ENCODE measurements around the gene NSD2.
"Not testable (repeated sequence)": the region's sequence is repeated elsewhere in the genome, so short reads cannot be mapped to it uniquely, and the experiment has no call there.

Gene NSD2

DNA sequence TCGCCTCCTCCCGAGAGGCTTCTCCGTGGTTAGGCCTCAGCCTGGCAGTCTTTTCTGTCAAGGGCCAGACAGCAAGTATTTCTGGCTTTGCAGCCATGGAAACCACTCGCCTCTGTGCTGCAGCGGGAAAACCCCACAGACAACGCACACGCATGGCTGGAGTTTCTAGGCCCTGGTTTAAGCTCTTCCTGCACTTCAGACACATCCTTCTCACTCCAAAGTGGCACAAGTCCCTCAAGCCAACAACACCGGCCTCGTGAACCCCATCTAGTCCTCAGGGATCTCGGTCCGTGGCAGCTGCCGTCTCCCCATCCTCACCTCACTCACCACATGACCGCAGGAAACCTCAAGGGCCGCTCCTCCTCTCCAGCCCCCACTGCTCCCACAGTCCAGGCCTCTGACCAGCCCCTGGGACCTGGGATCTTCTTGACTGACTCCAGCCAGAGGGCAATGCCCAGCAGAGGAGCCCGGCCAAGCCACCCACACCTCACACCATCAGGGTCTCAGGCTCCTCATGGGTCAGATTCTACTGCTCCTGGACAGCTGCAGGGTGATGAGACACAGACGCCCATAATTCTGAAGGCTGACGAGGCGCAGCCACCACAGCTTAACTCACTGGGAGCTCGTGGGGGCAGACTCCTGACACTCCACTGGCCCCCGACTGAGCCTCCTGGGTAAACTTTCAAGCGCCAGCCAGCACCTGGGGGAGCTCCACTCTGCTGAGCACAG is 37.0 kb upstream of the NSD2 start:
- peaks cover 15% of the 10 kb centered on the region for H3K36me3 Mint-ChIP-seq
- H3K4me1 Mint-ChIP-seq (ENCODE audit: low read depth), result peaks cover 5% of the 10 kb centered on the region
- no peaks in the 10 kb centered on the region for H3K27me3 Mint-ChIP-seq
- H3K9me3 Mint-ChIP-seq (ENCODE audit: low read depth), result no peaks in the 10 kb centered on the region
- H3K27ac Mint-ChIP-seq, result no peak overlapping the region
- H3K4me3 Mint-ChIP-seq, result no peak overlapping the region

DNA sequence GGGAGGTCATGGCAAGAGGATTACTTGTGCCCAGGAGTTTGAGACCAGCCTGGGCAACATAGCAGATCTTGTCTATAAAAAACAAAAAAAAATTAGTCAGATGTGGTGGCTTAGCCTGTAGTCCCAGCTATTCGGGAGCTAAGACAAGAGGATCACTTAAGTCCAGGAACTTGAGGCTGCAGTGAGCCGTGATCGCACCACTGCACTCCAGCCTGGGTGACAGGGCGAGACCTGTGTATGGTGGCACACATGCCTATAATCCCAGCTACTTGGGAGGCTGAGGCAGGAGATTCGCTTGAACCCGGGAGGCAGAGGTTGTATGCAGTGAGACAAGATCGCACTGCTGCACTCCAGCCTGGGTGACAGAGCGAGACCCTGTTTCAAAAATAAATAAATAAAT is 35.4 kb upstream of the NSD2 start:
- not testable (repeated sequence) for H3K36me3 Mint-ChIP-seq

DNA sequence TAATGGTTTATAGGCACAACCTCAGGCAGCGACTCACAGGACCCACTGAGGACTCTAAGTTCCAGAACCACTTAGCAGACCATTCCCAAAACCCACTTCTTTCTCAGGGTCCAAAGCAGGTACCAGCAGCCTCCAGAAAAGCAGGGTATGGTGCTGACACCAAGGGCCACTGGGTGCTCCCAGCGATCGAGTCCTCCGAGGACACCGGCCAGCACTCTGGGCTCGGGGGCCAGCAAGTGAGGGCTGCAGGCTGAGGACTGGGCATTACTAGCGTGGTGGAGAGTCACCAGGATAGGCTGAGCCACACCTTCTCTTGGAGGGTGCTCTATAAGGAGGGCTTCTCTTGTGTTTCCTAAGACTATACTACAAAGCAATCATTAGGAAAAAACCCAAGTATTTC is 34.5 kb upstream of the NSD2 start:
- Mint-ChIP-seq H3K27ac (no peak overlapping the region), H3K9me3 (ENCODE audit: low read depth) (no peaks in the 10 kb centered on the region), H3K4me1 (ENCODE audit: low read depth) (peaks cover 3% of the 10 kb centered on the region), H3K4me3 (no peak overlapping the region), H3K36me3 (peaks cover 7% of the 10 kb centered on the region), H3K27me3 (no peaks in the 10 kb centered on the region)

More for the DNA sequence above, 35.4 kb upstream of the NSD2 start:
- not testable (repeated sequence) for H3K27me3 Mint-ChIP-seq; H3K4me3 Mint-ChIP-seq; H3K9me3 Mint-ChIP-seq (ENCODE audit: low read depth); H3K4me1 Mint-ChIP-seq (ENCODE audit: low read depth); H3K27ac Mint-ChIP-seq

DNA sequence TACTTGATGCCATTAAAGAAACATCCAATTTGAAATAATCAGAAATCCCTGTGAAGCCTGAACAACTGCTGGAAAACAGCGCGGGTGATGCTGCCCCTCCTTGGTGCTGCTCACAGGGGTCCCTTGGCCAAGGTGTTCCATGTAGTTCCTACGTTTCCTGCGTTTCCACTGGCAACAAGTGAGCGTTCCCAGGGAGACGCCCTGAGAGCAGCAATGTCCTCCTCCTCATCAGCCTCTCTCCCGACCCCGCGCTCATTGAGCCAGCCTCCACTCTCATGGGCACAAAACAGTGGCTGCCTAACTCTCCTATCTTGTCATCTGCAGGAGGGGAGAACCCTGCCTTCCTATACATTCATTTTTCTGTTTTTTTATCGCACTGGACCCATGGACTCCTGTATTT is 34.1 kb upstream of the NSD2 start:
- no peak overlapping the region for H3K4me3 Mint-ChIP-seq
- H3K27me3 Mint-ChIP-seq, result no peaks in the 10 kb centered on the region
- no peak overlapping the region for H3K27ac Mint-ChIP-seq
- H3K4me1 Mint-ChIP-seq (ENCODE audit: low read depth), result peaks cover 7% of the 10 kb centered on the region
- no peaks in the 10 kb centered on the region for H3K9me3 Mint-ChIP-seq (ENCODE audit: low read depth)
- peaks cover 7% of the 10 kb centered on the region for H3K36me3 Mint-ChIP-seq

DNA sequence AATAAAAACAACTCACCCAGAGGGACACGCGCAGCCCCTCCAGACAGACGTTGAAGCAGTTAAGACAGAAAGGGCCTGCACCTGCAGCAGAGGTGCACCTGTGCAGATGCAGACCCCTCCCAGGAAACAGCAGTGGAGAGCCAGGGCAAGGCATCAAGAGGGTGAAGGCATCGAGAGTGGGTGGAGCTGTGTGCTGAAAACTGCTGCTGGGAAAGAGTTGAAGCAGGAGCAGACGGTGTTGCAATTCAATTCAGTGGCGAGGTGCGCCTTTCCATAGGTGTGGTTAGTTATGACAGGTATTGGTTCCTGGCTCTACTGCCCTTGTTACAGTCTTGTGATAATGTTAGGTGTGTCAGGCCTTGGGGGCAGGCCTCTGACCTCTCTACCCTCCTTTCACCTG is 31.9 kb upstream of the NSD2 start:
- Mint-ChIP-seq H3K4me1 (ENCODE audit: low read depth) (peaks cover 13% of the 10 kb centered on the region), H3K9me3 (ENCODE audit: low read depth) (no peaks in the 10 kb centered on the region), H3K36me3 (peaks cover 7% of the 10 kb centered on the region), H3K4me3 (no peak overlapping the region), H3K27ac (no peak overlapping the region), H3K27me3 (no peaks in the 10 kb centered on the region)

DNA sequence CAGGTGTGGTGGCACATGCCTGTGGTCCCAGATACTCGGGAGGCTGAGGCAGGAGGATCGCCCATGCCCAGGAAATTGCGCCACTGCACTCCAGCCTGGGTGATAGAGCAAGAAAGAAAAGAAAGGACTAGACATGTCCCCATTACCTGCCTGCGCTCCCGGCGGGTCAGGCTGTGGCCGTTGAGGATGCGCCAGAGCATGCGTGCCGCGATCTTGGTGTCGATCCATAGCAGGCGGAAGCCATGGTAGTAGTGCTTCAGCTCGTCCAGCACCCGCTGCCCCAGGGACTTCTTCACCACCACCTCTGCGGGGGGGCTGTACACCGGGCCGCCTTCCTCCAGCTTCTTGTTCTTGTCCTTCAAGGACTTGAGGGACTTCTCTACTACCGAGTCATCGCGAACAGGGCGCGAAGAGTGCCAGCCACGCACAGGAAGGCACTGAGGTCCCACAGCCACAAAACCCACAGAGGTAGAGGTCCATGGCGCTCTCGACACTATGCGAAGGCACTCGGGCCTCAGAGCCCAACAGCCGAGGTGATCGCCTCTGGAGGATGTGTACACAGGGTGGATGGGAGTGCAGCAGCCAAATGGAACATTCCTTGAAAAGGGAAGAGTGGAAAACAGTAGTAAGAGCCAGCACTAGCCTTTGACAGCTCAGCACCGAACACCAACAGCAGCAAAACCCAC is 29.8 kb upstream of the NSD2 start:
- no peak overlapping the region for H3K27ac Mint-ChIP-seq

DNA sequence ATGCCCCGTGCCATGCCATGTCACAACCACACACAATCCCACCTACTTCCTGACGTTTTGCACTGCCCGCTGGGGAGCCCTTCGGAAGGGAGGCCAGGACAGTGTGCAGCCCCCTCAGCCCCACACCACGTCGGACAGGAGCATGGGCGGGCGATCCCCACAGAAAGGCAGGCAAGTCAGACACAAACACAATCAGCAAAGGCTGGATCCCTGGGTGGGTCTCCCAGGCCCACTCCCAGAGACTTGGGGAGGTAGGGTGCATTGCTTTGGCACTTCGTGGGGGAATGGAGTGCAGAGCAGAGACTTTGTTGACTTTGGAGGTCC is 29.3 kb upstream of the NSD2 start:
- peaks cover 13% of the 10 kb centered on the region for H3K4me1 Mint-ChIP-seq (ENCODE audit: low read depth)
- H3K27ac Mint-ChIP-seq, result no peak overlapping the region
- H3K9me3 Mint-ChIP-seq (ENCODE audit: low read depth), result no peaks in the 10 kb centered on the region
- H3K36me3 Mint-ChIP-seq, result peaks cover 7% of the 10 kb centered on the region
- H3K27me3 Mint-ChIP-seq, result no peaks in the 10 kb centered on the region
- no peak overlapping the region for H3K4me3 Mint-ChIP-seq

More for the DNA sequence above, 29.8 kb upstream of the NSD2 start:
- Mint-ChIP-seq H3K4me3 (no peak overlapping the region), H3K36me3 (peaks cover 6% of the 10 kb centered on the region), H3K4me1 (ENCODE audit: low read depth) (peaks cover 13% of the 10 kb centered on the region), H3K27me3 (no peaks in the 10 kb centered on the region), H3K9me3 (ENCODE audit: low read depth) (no peaks in the 10 kb centered on the region)

DNA sequence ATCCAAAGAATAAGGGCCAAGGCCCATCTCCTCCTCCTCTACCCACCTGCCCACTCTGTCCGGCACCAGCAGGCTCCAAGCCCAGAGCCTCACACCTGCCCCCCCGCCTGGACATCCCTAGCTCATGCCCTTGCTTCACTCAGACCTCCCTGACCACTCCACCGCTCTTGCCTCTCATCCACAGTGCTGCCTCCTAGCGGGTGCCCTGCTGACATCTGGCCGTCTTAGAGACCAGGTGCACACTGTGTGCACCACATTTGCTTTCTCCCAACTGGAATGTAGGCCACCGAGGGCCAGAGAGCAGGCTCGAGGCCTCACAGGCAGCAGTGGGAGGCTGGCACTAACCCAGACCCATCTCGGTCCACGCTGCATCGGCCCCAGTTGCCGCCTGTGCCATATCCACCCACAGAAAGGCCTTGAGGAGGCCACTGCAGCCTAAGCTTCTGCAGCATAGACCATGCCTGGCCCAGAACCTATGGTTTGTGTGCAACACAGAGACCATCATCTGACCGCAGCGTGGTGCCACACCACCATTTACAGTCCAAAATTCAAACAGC is 28.8 kb upstream of the NSD2 start:
- Mint-ChIP-seq H3K27me3 (no peaks in the 10 kb centered on the region), H3K9me3 (ENCODE audit: low read depth) (no peaks in the 10 kb centered on the region), H3K36me3 (peaks cover 10% of the 10 kb centered on the region), H3K4me3 (no peak overlapping the region), H3K4me1 (ENCODE audit: low read depth) (peaks cover 13% of the 10 kb centered on the region), H3K27ac (no peak overlapping the region)

DNA sequence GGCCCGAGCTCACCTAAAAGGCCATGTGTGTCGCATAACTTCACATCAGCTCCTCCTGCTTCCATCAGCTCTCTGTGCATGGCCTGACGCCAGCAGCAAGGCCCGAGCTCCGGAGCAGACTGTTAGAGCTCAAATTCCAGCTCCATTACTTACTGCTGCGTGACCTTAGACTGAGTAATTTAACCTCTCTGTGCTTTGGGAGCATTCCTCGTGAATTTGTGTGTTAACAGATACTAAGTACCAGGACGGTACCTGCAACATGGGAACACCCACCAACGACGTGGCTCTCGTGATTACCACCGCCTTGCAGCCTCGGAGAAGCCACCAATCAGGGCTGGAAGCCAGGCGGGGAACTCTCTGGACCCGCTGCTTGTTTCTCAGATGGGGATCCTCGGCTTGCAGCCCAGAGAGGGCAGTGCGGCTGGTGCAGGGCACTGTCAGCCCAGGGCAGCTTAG is 28.2 kb upstream of the NSD2 start:
- no peaks in the 10 kb centered on the region for H3K27me3 Mint-ChIP-seq
- H3K27ac Mint-ChIP-seq, result no peak overlapping the region
- peaks cover 13% of the 10 kb centered on the region for H3K4me1 Mint-ChIP-seq (ENCODE audit: low read depth)
- H3K36me3 Mint-ChIP-seq, result peaks cover 10% of the 10 kb centered on the region
- no peak overlapping the region for H3K4me3 Mint-ChIP-seq
- H3K9me3 Mint-ChIP-seq (ENCODE audit: low read depth), result no peaks in the 10 kb centered on the region

DNA sequence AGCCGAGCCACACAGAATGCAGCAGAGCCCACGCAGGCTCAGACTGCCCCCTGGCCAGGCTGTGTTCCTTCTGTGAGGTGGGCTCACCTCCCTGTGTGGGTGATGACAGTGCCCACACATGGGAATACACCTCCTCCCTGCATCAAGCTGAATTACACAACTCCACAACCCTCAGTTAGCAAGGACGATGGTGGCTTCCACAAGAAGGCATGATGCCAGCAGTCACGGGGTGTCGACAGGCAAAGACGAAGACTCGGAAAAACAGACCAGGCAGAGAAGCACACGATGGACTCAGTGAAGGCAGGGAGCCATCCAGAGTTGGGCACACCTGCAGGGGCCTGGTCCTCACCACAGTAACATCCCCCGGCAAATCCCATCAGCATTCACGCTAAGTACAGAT is 27.3 kb upstream of the NSD2 start:
- H3K27ac Mint-ChIP-seq, result no peak overlapping the region
- H3K27me3 Mint-ChIP-seq, result no peaks in the 10 kb centered on the region
- no peak overlapping the region for H3K4me3 Mint-ChIP-seq
- H3K36me3 Mint-ChIP-seq, result peaks cover 10% of the 10 kb centered on the region
- peaks cover 15% of the 10 kb centered on the region for H3K4me1 Mint-ChIP-seq (ENCODE audit: low read depth)
- no peaks in the 10 kb centered on the region for H3K9me3 Mint-ChIP-seq (ENCODE audit: low read depth)

DNA sequence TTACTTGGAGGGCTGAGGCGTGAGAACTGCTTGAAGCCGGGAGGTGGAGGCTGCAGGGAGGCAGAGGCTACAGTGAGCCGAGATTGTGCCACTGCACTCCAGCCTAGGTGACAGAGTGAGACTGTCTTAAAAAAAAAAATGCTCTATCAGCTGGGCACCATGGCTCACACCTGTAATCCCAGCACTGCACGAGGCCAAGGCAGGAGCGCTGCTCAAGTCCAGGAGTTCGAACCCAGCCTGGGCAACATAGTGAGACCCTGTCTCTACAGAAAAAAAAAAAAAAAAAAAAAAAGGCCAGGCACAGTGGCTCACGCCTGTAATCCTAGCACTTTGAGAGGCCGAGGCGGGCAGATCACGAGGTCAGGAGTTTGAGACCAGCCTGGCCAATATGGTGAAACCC is 26.6 kb upstream of the NSD2 start:
- H3K36me3 Mint-ChIP-seq; H3K4me3 Mint-ChIP-seq; H3K27me3 Mint-ChIP-seq; H3K9me3 Mint-ChIP-seq (ENCODE audit: low read depth); H3K27ac Mint-ChIP-seq: not testable (repeated sequence)
- peaks cover 14% of the 10 kb centered on the region for H3K4me1 Mint-ChIP-seq (ENCODE audit: low read depth)

DNA sequence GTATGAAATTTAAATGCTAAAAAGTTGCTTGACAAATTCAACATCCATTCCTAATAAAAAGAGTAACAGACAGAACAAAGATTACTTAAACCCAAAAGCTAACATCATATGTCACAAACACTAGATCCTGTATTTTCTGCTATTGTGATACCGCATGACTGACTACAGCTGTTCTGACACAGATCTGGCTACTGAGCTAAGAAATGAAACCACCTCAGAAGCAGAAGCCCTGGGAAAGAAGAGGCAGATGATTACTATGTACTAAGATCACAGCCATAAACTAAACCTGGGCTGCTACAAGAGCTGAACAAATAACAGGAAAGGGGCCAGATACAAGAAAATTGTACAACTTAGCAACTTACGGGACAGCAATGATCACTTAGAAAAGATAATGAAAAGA is 24.6 kb upstream of the NSD2 start:
- H3K9me3 Mint-ChIP-seq (ENCODE audit: low read depth), result no peaks in the 10 kb centered on the region
- no peaks in the 10 kb centered on the region for H3K27me3 Mint-ChIP-seq
- H3K27ac Mint-ChIP-seq, result no peak overlapping the region
- peaks cover 23% of the 10 kb centered on the region for H3K4me1 Mint-ChIP-seq (ENCODE audit: low read depth)
- H3K36me3 Mint-ChIP-seq, result peaks cover 4% of the 10 kb centered on the region
- H3K4me3 Mint-ChIP-seq, result no peak overlapping the region

DNA sequence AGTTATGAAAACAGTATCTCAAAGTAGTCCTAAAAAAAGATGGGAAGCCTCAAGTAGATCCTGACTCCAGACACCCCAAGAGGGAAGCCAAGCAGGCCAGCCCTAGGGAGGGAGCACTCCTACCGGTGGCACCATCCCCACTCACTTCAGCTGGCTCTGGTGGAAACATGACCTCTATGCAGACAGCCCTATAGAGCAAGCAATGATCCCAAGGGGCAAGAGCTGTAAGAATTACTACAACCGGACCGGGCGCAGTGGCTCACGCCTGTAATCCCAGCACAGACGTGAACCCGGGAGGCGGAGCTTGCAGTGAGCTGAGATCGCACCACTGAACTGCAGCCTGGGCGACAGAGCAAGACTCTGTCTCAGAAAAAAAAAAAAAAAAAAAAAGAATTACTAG is 20.9 kb upstream of the NSD2 start:
- Mint-ChIP-seq H3K4me1 (ENCODE audit: low read depth) (peaks cover 38% of the 10 kb centered on the region), H3K4me3 (no peak overlapping the region), H3K27me3 (no peaks in the 10 kb centered on the region), H3K36me3 (peaks cover 6% of the 10 kb centered on the region), H3K27ac (no peak overlapping the region), H3K9me3 (ENCODE audit: low read depth) (no peaks in the 10 kb centered on the region)

DNA sequence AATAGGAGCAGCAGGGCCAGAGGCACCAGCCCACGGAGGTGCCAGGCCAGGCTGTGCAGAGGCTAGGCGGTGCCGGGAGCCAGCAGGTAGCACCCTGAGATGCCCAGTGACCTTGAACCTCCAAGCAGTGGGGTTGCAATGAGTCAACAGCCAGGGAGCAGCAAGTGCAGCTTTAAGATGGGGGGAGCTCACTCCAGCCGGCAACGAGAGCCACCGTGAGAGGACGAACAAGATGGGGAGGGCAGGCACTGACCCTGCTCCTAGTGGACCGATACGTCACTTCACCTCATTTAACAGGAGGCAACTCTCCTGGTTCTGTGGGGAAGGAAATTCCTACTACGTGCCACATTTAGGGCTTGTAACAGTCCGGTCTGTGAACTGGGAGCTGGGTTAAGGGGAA is 20.0 kb upstream of the NSD2 start:
- H3K36me3 Mint-ChIP-seq, result peaks cover 6% of the 10 kb centered on the region
- H3K27ac Mint-ChIP-seq, result no peak overlapping the region
- no peak overlapping the region for H3K4me3 Mint-ChIP-seq

DNA sequence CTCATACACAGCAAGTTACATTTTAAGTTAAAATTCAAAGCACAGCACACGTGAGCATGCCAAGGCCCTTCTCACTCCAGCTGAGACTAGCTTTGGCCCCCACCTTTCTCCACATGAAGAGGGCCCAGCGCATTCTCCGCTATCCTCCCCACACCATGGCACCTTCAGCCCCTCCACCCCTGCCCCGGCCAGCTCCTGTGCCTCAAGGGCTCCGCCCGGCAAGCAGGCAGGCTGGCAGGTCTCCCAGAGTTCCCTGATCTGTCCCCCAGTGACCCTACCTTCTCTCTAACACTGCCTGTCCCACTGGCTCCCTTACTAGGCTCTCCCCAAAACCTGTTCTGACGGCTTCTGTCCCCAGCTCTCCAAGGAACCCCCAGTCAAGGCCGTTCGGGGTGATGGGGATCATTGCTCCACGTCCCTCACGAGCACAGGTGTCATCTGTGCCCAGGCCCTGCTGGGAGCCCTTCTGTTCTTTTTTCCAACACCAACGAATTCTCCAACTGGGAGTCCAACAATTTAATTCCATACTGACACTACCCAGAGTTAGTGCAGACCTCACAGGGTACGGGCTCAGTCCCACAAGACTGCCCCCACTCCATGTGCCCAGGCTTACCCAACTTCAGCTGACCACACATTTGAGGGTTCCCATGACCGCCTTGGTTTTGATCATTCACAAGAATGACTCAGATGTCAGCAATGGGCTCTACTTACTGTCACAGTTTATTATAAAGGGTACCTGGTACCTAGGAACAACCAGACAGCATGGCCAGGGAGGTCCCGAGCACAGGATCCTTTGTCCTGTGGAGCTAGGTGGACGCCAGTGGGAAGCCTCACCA is 19.4 kb upstream of the NSD2 start:
- Mint-ChIP-seq H3K27ac (no peak overlapping the region), H3K36me3 (peaks cover 4% of the 10 kb centered on the region), H3K4me3 (peak overlapping the region; percentile 56)

More for the DNA sequence above, 20.0 kb upstream of the NSD2 start:
- H3K27me3 Mint-ChIP-seq, result no peaks in the 10 kb centered on the region
- peaks cover 38% of the 10 kb centered on the region for H3K4me1 Mint-ChIP-seq (ENCODE audit: low read depth)
- H3K9me3 Mint-ChIP-seq (ENCODE audit: low read depth), result no peaks in the 10 kb centered on the region

More for the DNA sequence above, 19.4 kb upstream of the NSD2 start:
- Mint-ChIP-seq H3K4me1 (ENCODE audit: low read depth) (peaks cover 38% of the 10 kb centered on the region), H3K9me3 (ENCODE audit: low read depth) (no peaks in the 10 kb centered on the region), H3K27me3 (no peaks in the 10 kb centered on the region)
